Jurkat, Clone E6-1 (cell line): Measurements from ENCODE around the gene S100A9.

ENCODE experiments used
- DNase-seq: peaks from one replicate; pipeline ENCODE4 v3.0.0-alpha.2; 2011; ENCODE audit warnings: low read depth, low spot score
- H3K4me3 ChIP-seq: 2 replicates; pipeline ENCODE4 v1.5.1; 2011; ENCODE audit warnings: mild to moderate bottlenecking, low read length, control low read depth, moderate library complexity

Gene S100A9

GRCh38 chr1:153357076-153357852, 390 bp upstream of the S100A9 start:
- no peak for DNase-seq
- no peak overlapping the region for H3K4me3 ChIP-seq

- DNase-seq, result no peak
- H3K4me3 ChIP-seq, result no peak overlapping the region
Observed at GRCh38 chr1:153358691-153358975, 979 bp downstream of the S100A9 start.

GRCh38 chr1:153359241-153359640, 1.6 kb downstream of the S100A9 start:
- DNase-seq, result no peak
- no peak overlapping the region for H3K4me3 ChIP-seq

GRCh38 chr1:153360190-153360589, 2.5 kb downstream of the S100A9 start:
- DNase-seq, result no peak
- H3K4me3 ChIP-seq, result no peak overlapping the region

- DNase-seq, result no peak
- H3K4me3 ChIP-seq, result no peak overlapping the region
Observed at GRCh38 chr1:153360592-153361479, 3.2 kb downstream of the S100A9 start.

GRCh38 chr1:153361480-153362109, 3.9 kb downstream of the S100A9 start:
- H3K4me3 ChIP-seq, result no peak overlapping the region
- no peak for DNase-seq

GRCh38 chr1:153362187-153362775, 4.6 kb downstream of the S100A9 start:
- DNase-seq, result no peak

GRCh38 chr1:153363641-153364040, 6.0 kb downstream of the S100A9 start:
- DNase-seq, result no peak
- H3K4me3 ChIP-seq, result no peak overlapping the region

More at GRCh38 chr1:153362187-153362775, 4.6 kb downstream of the S100A9 start:
- H3K4me3 ChIP-seq, result no peak overlapping the region

- H3K4me3 ChIP-seq, result no peak overlapping the region
- no peak for DNase-seq
Observed at GRCh38 chr1:153364156-153364555, 6.5 kb downstream of the S100A9 start.

- H3K4me3 ChIP-seq, result no peak overlapping the region
Observed at GRCh38 chr1:153364766-153365666, 7.4 kb downstream of the S100A9 start.

GRCh38 chr1:153365696-153366095, 8.0 kb downstream of the S100A9 start:
- no peak overlapping the region for H3K4me3 ChIP-seq
- no peak for DNase-seq

More at GRCh38 chr1:153364766-153365666, 7.4 kb downstream of the S100A9 start:
- no peak for DNase-seq

GRCh38 chr1:153366261-153366660, 8.6 kb downstream of the S100A9 start:
- H3K4me3 ChIP-seq, result no peak overlapping the region
- no peak for DNase-seq

GRCh38 chr1:153367090-153367489, 9.4 kb downstream of the S100A9 start:
- no peak for DNase-seq
- no peak overlapping the region for H3K4me3 ChIP-seq

- no peak for DNase-seq
- H3K4me3 ChIP-seq, result no peak overlapping the region
Observed at GRCh38 chr1:153368495-153368894, 10.8 kb downstream of the S100A9 start.

- no peak overlapping the region for H3K4me3 ChIP-seq
- no peak for DNase-seq
Observed at GRCh38 chr1:153370146-153370545, 12.5 kb downstream of the S100A9 start.

GRCh38 chr1:153371231-153371630, 13.6 kb downstream of the S100A9 start:
- H3K4me3 ChIP-seq, result no peak overlapping the region
- no peak for DNase-seq

- H3K4me3 ChIP-seq, result no peak overlapping the region
- no peak for DNase-seq
Observed at GRCh38 chr1:153372571-153372970, 14.9 kb downstream of the S100A9 start.

GRCh38 chr1:153374071-153374470, 16.4 kb downstream of the S100A9 start:
- no peak for DNase-seq
- H3K4me3 ChIP-seq, result no peak overlapping the region

- H3K4me3 ChIP-seq, result no peak within 1 kb of the TSS
- DNase-seq, result no peak
Observed at GRCh38 chr1:153375511-153375910, 17.9 kb downstream of the S100A9 start, which contains the start of gene S100A12. Gene S100A12 (minus strand): TSS chr1:153375621. CDS start chr1:153374592, 1,029 bp downstream.
